GM21360 (cell line): ENCODE measurements around the gene TRMU.

ENCODE experiments used
- ATAC-seq: cut with Tn5 transposase; IDR thresholded peaks from one replicate; pipeline ENCODE4 v1.9.1; 2021; ENCODE audit warnings: mild to moderate bottlenecking, moderate library complexity; ENCODE audit not compliant: unreplicated experiment

The TRMU gene, protein sequence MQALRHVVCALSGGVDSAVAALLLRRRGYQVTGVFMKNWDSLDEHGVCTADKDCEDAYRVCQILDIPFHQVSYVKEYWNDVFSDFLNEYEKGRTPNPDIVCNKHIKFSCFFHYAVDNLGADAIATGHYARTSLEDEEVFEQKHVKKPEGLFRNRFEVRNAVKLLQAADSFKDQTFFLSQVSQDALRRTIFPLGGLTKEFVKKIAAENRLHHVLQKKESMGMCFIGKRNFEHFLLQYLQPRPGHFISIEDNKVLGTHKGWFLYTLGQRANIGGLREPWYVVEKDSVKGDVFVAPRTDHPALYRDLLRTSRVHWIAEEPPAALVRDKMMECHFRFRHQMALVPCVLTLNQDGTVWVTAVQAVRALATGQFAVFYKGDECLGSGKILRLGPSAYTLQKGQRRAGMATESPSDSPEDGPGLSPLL

DNA sequence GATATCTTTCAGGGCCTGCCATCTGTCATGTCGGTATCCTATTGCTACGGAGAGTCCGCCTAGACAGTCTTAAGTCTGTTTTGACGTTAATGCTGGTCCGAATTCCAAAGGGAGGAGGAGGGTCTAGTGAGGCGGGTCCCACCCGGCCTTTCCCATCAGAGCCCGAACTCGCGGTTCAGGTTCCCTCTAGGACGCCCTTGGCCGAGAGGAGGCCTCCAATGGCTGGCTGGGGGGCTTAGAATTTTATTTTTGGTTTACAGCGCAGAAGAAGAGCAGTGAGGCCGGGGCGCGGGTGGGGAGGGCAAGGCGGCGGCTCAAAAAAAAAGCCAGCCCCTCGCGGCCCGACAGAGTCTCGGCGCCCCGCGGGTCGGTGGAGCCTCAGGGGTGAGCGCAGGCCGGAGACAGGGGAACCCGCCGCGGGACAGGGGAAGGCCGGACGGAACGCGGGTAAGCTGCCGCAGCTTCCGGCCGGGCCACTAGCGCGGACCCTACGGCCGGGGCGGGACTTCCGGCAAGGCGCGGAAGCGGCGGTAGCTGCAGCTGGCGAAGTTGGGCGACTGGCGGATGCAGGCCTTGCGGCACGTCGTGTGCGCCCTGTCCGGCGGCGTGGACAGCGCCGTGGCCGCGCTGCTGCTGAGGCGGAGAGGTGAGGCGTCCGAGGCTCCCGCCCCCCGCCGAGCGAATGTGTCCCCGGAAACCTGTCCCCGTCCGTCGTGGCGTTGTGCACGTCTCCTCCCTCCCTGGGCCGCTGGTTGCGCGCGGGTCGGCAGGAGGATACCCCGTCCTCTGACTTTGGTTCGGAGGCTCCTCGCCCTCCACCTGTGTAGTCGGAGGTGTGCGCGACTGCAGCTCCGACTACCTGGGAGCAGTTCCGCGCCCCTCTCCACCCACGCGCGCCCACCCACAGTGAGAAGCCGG is at the start of gene TRMU:
TSS of gene TRMU (plus strand) at position 514 of the 918 bp plus-strand sequence. CDS start at position 565, 51 bp downstream.
- peak; percentile 72 for ATAC-seq

DNA sequence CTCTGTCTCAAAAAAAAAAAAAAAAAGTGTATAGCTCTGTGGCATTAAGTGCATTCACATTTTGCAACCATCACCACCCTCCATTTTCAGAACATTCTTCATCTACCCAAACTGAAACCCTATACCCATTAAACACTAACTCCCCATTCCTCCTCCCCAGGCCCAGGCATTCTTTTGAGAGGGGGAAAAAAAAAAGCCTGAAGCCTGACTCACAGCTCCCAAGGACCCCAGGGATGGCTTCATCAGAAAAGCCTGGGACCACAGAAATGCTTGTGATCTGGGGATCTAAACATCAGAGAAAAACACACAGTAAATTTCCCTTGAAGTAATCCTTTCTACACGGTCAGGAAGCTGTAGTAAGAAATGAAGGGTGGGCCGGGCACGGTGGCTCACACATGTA is 49.5 kb upstream of the TRMU start:
- no peak for ATAC-seq

DNA sequence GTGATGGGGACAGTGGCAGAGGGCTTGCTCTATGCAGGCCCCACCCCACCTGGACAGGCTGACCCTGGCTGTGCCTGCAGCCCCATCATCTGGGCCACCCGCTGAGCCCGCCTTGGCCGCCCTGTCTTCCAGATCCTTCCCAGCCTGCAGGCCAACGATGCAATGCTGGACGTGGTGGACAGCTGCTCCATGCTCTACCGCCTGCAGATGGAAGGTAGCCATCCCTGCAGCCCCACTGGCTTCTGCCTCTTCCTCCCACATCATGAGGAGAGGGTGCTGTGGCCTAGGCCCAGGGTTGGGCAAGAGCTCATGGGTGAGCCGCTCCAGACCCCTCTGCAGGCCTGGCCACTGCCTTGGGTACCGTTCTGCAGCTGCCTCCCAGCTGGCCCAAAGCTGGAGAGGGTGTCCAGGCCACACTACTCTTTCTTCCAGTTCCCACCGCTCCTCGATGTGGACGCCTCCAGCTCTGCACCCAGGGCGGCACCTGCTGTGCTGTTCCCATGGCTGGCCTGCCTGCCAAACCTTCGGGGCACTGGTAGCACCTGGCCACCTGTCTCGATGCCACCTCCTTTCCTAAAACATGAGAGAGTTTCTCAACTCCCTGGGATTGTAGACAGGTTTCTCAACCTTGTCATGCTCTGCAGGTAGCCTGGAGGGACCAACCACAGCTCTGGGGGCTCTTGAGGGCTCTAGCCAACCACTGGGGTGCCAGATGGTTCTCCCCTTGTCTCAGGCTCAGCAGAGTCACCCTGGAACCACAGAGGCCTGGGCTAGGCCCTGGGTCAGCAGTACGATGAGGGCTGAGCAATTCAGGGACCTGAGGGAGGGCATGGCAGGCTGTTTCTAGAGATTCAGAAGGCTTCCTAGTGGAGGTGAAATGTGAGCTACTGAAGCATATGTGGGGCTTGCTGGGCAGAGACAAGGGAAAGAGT is 48.3 kb upstream of the TRMU start:
- no peak for ATAC-seq

DNA sequence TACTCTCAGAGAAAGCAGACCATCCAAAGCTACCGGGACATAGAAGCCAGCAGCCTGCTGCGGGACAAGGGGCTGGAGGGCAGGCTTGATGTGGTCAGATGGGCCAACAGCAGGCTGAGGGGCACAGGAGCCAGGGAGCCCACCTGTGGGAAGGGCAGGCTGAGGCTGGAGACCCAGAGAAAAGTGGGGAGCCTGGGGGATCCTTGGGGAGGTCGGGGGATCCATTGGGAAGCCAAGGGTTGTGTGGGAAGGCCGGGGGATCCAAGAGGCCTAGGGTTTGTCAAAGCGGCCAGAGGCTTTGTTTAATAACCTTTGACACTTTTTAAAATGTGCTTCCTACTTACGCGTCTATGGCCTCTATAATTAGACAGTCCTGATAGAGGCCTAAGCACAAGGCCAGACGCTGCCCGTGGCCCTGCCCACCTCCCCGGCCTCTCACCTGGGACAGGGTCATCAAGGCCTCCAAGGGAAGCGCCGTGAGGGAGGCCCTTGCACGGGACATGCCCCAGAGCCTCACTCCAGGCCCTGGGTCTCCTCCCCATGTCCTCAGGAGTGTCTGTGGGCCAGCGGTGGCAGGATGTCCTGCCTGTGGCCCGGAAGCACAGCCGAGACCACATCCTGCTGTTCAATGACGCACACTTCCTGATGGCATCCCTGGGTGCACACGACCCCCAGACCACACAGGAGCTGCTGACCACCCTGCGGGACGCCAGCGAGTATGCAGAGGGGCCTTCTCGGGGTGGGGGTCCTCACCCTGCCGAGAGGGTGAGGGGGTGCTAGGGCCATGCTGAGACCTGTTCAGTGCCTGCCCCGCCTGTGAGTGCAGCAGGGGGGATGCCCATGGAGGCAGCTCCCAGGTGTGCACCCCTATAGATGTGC is 47.4 kb upstream of the TRMU start:
- peak; percentile 58 for ATAC-seq

DNA sequence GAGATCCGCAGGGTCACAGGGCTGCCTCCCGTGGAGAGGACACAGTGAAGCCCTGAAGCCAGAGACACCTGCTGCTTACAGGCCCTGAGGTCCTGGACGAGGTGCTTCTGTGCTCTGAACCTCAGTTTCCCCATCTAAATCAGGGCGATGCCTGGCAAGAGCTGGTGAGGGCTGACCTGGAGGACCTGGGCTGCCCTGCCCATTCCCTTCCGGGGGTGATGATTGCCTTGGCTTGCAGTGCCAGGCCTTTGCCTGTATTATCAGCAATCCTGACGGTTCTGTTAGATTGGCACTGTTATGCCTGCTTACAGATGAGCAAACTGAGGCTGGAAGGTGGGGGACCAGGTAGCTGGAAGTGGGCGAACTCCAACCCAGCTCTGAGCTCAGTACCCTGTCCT is 46.7 kb upstream of the TRMU start:
- no peak for ATAC-seq

DNA sequence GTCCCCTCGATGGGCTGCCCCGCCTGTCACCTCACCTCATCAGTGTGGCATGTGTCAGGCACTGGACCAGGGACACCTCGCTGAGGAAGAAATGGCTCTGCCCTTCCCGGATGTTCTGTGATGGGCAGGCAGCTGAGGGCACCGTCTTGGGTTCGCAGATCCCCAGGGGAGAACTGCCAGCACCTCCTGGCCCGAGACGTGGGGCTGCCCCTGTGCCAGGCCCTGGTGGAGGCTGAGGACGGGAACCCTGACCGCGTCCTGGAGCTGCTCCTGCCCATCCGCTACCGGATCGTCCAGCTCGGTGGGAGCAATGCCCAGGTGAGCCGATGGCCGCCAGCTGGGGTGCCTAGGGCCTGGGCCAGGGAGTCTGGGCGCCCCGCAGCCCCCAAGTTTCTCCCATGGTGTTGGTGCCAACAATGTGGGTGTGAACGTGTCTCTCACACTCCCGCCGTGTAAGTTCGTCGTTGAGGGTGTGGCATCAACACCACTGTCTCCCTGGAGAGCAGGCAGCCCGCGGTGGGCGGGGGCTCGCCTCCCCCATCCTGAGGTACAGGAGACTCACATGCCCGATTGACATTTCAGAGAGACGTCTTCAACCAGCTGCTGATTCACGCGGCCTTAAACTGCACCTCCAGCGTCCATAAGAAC is 46.1 kb upstream of the TRMU start:
- no peak for ATAC-seq

DNA sequence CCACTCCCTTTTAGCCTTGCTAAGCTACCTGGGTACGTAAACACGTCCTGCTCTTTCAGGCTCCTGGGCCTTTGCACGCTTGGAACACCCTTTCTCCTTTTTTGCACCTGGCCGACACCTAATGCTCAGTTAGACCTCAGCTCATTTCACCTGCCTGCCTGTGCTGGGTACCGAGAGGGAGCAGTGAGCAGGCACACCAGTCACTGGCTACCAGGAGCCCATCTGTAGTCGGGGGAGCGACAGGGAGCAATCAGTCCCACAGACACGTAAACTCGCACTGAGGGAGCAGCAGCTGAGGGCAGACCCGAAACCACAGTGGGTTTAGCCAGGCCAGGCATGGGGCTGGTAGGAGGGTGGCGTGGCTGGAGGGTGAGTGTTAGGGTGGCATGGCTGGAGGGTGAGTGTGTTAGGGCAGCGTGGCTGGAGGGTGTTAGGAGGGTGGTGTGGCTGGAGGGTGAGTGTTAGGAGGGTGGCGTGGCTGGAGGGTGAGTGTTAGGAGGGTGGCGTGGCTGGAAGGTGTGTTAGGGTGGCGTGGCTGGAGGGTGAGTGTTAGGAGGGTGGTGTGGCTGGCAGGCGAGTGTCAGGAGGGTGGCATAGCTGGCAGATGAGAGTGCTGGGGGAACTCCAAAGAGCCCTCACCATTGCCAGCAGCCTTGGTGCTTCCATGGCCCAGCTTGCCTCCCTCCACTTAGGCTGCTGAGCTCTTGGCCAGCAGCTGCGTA is 45.2 kb upstream of the TRMU start:
- no peak for ATAC-seq

DNA sequence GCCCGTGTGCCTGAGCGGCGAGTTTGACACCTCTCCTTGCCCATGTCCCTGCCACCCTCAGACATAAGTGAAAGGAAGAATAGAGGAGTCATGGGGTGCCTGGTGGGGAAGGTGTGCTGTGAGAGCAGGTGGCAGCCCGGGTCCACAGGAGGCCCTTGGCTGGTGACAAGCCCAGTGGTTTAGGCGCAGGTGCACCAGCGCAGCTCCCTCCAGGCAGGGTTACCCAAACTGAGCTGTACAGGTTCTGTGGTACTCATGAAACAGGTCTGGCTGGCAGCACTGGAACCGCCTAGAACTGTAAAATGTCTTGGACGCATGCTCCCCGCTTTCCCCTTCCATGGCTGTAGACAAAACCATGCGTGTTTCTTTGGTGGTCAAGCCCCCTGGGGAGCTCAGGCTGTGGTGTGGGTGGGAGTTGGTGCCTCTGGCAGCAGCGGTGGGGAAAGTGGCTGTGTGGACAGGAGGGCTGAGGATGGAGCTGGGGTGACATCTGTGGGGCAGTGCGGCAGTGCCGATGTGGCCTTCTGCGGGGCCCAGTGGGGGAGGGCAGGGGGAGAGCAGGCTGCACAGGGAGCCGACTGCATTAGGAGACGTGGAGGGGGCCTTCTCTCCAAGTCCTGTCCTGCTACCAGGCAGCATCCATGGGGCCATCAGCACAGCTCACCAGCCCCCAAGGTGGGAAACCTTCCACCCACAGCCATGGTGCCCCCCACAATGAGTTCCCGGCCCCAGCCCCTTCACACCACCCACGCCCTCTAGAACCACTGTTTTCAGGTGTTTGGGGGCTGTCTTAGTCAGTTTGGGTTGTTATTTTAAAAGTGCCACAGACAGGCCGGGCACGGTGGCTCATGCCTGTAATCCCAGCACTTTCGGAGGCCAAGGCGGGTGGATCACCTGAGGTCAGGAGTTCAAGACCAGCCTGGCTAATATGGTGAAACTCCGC is 44.4 kb upstream of the TRMU start:
- no peak for ATAC-seq

DNA sequence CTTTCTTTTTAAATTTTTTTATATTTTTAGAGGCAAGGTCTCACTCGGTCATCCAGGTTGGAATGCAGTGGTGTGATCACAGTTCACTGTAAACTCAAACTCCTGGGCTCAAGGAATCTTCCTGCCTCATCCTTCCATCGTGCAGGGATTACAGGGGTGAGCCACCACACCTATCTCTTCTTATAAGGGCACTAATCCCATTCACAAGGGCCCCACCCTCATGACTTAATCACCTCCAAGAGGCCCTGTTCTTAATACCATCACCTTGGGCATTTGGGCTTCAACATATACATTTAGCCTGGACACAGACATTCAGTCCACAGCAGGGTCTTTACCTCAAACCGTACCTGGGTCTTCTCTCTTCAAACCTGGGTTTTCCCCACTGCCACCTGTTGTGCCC is 43.3 kb upstream of the TRMU start:
- ATAC-seq: no peak

DNA sequence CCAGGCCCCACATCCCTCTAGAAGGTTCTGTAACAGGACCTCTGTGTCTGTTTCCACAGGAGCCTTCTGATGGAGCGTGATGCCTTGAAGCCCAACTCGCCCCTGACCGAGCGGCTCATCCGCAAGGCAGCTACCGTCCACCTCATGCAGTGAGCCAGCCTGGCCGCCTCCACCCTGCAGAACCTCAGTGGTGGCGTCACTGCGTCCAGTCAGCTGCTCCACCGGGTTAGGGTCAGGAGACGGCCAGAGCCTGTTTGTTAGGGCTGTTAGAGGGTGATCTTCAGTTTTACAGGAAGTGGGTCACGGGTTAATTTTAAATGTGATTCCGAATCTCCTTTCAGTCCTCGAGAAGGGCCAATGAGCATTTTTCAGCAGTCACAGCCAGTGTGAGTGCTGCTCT is 42.8 kb upstream of the TRMU start:
- ATAC-seq: no peak

DNA sequence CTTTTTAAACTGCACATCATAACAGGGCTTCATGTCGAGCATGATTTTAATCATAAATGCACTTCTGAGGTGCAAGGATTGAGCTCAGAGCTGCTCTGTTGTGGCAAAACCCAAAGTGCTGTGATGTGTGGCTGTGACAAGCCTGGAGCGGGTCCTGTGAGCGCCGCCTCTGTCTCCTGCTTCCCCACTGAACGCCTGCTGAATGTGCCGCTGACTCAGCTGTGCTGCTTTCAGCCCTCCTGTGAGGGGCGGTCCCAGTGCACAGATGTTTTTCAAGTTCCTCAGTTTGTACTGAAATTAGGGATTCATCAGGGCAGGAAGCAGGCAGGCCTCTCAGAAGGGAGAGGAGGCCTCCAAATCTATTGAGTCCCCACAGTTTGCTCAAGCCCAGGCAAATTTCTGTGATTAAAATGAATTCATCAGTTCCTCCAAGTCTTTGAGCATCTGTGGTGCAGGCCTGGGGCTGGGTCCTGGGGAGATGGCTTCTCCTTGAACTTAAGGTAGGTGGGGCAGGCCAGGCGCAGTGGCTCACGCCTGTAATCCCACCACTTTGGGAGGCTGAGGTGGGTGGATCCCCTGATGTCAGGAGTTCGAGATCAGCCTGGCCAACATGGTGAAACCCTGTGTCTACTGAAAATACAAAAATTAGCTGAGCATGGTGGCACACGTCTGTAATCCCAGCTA is 41.8 kb upstream of the TRMU start:
- ATAC-seq: no peak

DNA sequence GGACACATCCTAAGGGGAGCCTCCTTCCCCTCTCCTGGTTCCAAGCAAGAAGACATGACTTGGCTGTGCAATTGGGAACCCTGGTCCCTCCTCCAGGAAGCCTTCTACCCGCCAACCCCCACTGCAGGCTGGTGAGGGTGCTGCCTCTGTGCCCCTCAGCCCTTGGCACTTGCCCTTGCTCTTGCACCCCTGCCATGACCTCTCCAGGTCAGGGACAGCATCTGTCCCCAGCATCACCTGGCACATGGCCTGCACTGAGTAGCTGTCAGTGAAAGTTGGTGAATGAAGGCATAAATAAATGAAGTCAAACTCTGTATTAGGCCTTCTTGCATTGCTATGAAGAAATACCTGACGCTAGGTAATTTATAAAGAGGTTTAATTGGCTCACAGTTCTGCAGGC is 40.7 kb upstream of the TRMU start:
- no peak for ATAC-seq

DNA sequence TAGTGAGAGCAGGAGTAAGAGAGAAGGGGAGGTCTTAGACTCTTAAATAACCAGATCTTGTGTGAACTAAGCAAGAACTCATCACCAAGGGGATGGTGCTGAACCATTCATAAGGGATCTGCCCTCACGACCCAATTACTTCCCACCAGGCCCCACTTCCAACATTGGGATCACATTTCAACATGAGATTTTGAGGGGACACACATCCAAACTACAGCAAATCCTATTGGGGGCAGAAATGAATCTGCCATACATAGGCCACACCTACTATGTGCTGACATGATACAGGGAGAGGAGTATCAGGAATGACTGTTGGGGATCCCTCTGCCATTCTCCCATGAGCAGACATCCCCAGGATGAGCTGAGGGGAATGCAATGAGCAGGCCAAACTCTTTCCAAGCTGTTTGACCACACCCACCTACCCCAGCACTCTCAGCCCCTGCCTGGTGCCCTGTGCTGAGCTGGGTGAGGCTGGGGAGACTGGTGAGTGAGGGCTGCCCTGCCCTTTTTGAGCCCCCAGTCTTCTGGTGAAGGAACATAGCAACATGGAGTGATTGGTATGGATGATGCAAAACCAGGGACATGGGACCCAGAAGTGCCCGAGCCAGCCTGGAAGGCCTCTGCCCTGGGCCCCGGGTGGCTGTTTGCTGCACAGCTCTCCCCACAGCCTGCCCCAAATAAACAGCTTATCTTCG is 40.1 kb upstream of the TRMU start:
- no peak for ATAC-seq

DNA sequence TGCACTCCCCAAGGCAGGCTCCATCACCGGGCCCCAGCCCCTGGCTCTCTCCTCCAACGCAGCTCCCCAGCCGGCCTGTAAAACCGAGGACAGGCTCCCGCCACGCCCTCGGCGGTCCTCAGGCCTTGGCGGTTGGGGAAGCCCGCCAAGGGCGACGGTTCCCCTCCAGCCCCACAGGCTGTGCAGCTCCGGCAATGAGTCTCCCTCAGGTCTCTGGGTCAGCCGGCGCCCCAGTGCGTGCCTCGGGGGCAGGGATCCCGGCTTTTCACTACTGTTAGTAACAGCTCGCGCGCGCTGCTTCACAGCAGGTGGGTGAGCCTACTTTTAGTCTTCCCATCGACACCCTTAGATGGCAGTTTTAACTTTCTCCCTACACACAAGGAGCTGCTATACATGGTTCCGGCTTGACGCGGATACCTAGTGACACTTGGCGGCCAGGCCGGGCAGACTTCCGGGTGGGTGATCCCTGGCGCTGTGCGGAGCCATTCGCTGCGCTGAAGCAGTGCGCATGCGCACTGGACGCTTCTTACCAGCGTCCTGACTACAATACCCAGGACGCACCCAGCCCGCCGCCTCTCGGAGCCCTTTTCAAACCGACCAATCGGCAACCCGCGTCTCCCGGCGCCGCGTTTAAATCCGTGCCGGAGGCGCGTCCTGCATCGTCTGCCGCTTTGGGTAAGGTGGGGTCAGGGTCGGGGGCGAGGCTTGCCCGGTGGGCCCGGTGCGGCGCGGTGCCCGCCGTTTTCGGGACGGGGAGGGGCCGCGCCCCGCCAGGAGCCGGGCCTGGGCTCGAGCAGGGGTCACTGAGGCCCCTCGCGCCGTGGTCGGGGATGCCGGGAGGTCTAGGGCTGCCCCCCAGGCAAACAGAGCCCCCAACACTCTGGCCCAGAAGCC is 39.0 kb upstream of the TRMU start, which contains the start of gene GTSE1:
TSS of gene GTSE1 (plus strand) at position 614 of the 894 bp plus-strand sequence. CDS start 531 bp downstream, outside the sequence.
- ATAC-seq: peak; percentile 79

DNA sequence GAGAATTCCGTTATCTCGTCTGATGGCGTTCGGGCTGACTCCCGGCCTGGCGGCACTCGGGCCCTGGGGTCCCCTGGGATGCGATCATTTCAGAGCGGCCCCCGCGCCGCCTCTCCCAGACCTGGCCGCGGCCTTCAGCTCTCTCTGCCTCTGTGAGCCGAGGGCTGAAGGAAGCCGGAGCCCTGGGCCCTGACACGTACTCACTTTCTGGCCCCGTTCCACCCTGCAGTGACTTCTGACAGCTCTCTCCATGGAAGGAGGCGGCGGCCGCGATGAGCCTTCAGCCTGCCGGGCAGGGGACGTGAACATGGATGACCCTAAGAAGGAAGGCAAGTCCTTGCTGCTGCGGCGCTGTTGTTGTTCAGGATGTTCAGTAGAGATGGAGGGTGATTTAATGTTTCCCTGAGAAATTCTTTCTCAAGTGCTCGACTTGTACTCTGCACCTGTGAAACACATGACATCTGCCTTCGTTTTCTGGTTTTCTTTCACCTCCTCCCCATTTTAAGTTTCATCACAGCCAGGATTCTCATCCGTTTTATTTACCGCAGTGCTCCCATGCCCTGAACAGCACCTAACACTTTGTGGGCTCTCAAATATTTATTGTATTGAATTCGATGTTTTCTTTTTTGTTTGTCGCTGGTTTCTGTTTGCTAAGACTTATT is 38.2 kb upstream of the TRMU start:
- ATAC-seq: peak; percentile 12
